ENCODE results near the gene CDK3. TPM values are rescaled to one million over a fixed set of nuclear protein-coding genes. Genes with fewer than 3 reads are reported as not detected.
A peak's percentile ranks its signal among the peaks of the same experiment; 100 is the strongest.

The CDK3 gene
- total and polyA plus RNA-seq, 9 of the 15 experiments (the other 6 are each of a cell fraction or from before 2014, with no cell fraction given): 0.55 to 8.2 (median 4.7) TPM

DNA sequence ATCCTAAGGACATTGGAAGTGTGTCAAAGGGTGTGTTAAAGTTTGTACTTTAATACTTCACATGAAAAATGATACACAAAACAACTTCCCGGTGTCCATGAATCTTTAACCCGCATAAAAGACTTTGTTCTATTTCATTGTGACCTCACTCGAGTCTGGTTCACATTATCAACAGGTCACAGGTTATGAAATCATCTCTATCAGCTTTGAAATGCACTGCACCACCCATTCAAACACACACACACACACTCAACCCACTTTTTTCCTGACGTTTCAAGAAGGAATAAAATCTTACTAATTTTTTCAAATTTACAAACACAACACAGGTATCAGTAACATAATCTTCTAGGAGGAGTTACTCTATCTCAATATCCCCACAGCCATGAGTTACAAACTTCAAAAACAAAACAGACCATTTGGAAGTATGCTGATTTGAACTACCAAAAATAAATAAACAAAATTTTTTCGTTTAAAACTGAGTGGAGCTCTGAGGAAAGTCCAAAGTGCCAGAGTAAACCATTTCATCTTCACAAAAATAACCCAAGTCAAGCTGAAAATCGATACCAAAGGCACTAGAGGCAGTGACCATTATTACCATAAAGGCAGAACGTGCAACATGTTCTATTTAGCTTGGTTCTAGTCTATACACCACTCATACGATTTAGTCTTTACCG is 24.3 kb upstream of the CDK3 start:
- no peaks in the 10 kb centered on the region for H4K20me1 ChIP-seq (replicated peaks; ENCODE audit: control insufficient read depth, insufficient read depth, low read length)
- H3K9ac ChIP-seq (ENCODE audit: insufficient read depth in 1 of 2, low read depth in 2 of 2, low read length in 2 of 2): peak overlapping the region in 1 of 2 experiments; percentile 22; a peak in 1 of 4 replicates
- peak overlapping the region; percentile 51 for H3K4me2 ChIP-seq (ENCODE audit: insufficient read depth, low read length)
- intact Hi-C loops (cut with micrococcal nuclease): loop anchor here (5.0 to 10.0 kb wide), 2 partner anchors 34 to 192 kb away; partner anchors contain the start of genes FBF1 and UNK
- no peaks in the 10 kb centered on the region for H3K27me3 ChIP-seq (ENCODE audit: control insufficient read depth in 2 of 2, insufficient read depth in 2 of 2, low read length in 2 of 2)
- ATAC-seq: no peak
- peak in 1 of 4 experiments; percentile 58 for DNase-seq (ENCODE audit: extremely low read depth in 1 of 4, low spot score in 3 of 4)
- H3K4me3 ChIP-seq: no peak overlapping the region
- TSS peak; percentile 29 for BruUV-seq (replicated peaks)
- H3K9me3 ChIP-seq (replicated peaks; ENCODE audit: control insufficient read depth, insufficient read depth, low read depth, low read length): no peaks in the 10 kb centered on the region
- ChIA-PET CTCF (ENCODE audit: low intra/inter-chr PET ratio) (no interaction called here), POLR2A (interaction anchor here (0.7 to 1.3 kb wide), 3 partner anchors 13 to 200 kb away, joined by 3 to 5 read pairs (median 3); no protein-coding TSS in a partner anchor)
- peak overlapping the region; percentile 60; the same call in 2 of the 3 replicates for H3K27ac ChIP-seq (ENCODE audit: extremely low read depth, low read depth, low read length)
- H2AFZ ChIP-seq (ENCODE audit: low read depth, low read length): peak overlapping the region; percentile 1; the same call in 1 of the 2 replicates
- no peaks in the 10 kb centered on the region for H3K9me1 ChIP-seq (ENCODE audit: control insufficient read depth, insufficient read depth, low read length)
- H3K4me1 ChIP-seq (replicated peaks in 1 of 2; ENCODE audit: control insufficient read depth in 2 of 2, insufficient read depth in 2 of 2, low read length in 2 of 2): peaks cover 20 to 32% of the 10 kb centered on the region in 2 experiments
- peaks cover 33% of the 10 kb centered on the region for H3K79me2 ChIP-seq (ENCODE audit: control insufficient read depth, insufficient read depth, low read length)
- peak; percentile 49 for FAIRE-seq
- in situ Hi-C loops (cut with MboI): no loop called here
- H3K36me3 ChIP-seq (ENCODE audit: control insufficient read depth, insufficient read depth, low read length): peaks cover 4% of the 10 kb centered on the region; the same call in 2 of the 3 replicates
- 17% methylated on average over 9 of the region's 9 CpGs for WGBS (ENCODE audit: insufficient coverage, low coverage, missing lambda C conversion rate)
- TF ChIP-seq ZFPM2 (CRISPR knock-in tag; IDR thresholded peaks at IDR 0.05) (no peak), CREM (IDR thresholded peaks at IDR 0.05; ENCODE audit: low read depth) (peak; percentile 47; the same call in 1 of the 2 replicates), SMARCA4 (IDR thresholded peaks at IDR 0.05) (peak; percentile 68; the same call in 1 of the 2 replicates), SMARCE1 (IDR thresholded peaks at IDR 0.05) (peak; percentile 44; the same call in 1 of the 2 replicates), ATF1 (CRISPR knock-in tag; IDR thresholded peaks at IDR 0.05) (no peak), ATF1 (tag; IDR thresholded peaks at IDR 0.05) (peak; percentile 43; the same call in 1 of the 2 replicates), TEAD4 (IDR thresholded peaks at IDR 0.05; ENCODE audit: low read length) (peak; percentile 55), TEAD4 (CRISPR knock-in tag; IDR thresholded peaks at IDR 0.05; ENCODE audit: borderline replicate concordance) (no peak), NCOR1 (IDR thresholded peaks at IDR 0.05) (peak; percentile 64; the same call in 1 of the 2 replicates), CEBPB (tag; IDR thresholded peaks at IDR 0.05) (peak; percentile 39; the same call in 1 of the 2 replicates), CBFA2T2 (conservative IDR thresholded peaks at IDR 0.05) (peak; percentile 68), NFYB (IDR thresholded peaks at IDR 0.05; ENCODE audit: extremely low read depth, insufficient read length) (no peak), FOSL1 (tag; conservative IDR thresholded peaks at IDR 0.05) (0 out of 2 replicates have a peak, but pooled peaks have one; percentile 20), TAF15 (IDR thresholded peaks at IDR 0.05; ENCODE audit: low read depth, low read length) (no peak), RCOR1 (IDR thresholded peaks at IDR 0.05; ENCODE audit: borderline replicate concordance in 1 of 2, low read depth in 2 of 2, low read length in 2 of 2) (peak in 1 of 2 experiments; percentile 54; a peak in 1 of 4 replicates)
- TF ChIP-seq, protein P1, sequence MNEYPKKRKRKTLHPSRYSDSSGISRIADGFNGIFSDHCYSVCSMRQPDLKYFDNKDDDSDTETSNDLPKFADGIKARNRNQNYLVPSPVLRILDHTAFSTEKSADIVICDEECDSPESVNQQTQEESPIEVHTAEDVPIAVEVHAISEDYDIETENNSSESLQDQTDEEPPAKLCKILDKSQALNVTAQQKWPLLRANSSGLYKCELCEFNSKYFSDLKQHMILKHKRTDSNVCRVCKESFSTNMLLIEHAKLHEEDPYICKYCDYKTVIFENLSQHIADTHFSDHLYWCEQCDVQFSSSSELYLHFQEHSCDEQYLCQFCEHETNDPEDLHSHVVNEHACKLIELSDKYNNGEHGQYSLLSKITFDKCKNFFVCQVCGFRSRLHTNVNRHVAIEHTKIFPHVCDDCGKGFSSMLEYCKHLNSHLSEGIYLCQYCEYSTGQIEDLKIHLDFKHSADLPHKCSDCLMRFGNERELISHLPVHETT (CRISPR knock-in tag; conservative IDR thresholded peaks at IDR 0.05 in 1 of 2, IDR thresholded peaks at IDR 0.05 in 1 of 2): peak in 1 of 2 experiments; percentile 29; a peak in 1 of 4 replicates
- TF ChIP-seq, protein P2, sequence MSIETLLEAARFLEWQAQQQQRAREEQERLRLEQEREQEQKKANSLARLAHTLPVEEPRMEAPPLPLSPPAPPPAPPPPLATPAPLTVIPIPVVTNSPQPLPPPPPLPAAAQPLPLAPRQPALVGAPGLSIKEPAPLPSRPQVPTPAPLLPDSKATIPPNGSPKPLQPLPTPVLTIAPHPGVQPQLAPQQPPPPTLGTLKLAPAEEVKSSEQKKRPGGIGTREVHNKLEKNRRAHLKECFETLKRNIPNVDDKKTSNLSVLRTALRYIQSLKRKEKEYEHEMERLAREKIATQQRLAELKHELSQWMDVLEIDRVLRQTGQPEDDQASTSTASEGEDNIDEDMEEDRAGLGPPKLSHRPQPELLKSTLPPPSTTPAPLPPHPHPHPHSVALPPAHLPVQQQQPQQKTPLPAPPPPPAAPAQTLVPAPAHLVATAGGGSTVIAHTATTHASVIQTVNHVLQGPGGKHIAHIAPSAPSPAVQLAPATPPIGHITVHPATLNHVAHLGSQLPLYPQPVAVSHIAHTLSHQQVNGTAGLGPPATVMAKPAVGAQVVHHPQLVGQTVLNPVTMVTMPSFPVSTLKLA (conservative IDR thresholded peaks at IDR 0.05): peak in 1 of 2 experiments; percentile 44; a peak in 1 of 4 replicates
- TF ChIP-seq, protein P3, sequence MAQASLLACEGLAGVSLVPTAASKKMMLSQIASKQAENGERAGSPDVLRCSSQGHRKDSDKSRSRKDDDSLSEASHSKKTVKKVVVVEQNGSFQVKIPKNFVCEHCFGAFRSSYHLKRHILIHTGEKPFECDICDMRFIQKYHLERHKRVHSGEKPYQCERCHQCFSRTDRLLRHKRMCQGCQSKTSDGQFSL (CRISPR knock-in tag; IDR thresholded peaks at IDR 0.05): no peak
- TF ChIP-seq, protein P3 (tag; IDR thresholded peaks at IDR 0.05): no peak

Data from K562 (cell line).